GM23248 (cell line): ENCODE measurements around the gene ACD. TPM values are rescaled to one million over a fixed set of nuclear protein-coding genes. Genes with fewer than 3 reads are reported as not detected.

ENCODE experiments used
- DNase-seq: peaks from one replicate; pipeline ENCODE4 v3.0.0-alpha.2; 2015
- H2AFZ ChIP-seq: fragments of 200-600 bp; sonication (generic); 2 replicates; pipeline ENCODE4 v1.6.1; 2016; ENCODE audit warnings: antibody characterized with exemption
- H3F3A ChIP-seq: fragments of 200-600 bp; sonication (generic); 2 replicates; pipeline ENCODE4 v1.6.1; 2016; ENCODE audit warnings: mild to moderate bottlenecking, antibody characterized with exemption, mixed run types; ENCODE audit not compliant: insufficient read depth
- H3K27ac ChIP-seq: fragments of 200-600 bp; sonication (generic); 2 replicates; pipeline ENCODE4 v1.5.1; 2016; ENCODE audit warnings: mild to moderate bottlenecking
- H3K27me3 ChIP-seq: fragments of 200-600 bp; sonication (generic); replicated peaks from 2 replicates; pipeline ENCODE4 v1.6.1; 2016; ENCODE audit warnings: mild to moderate bottlenecking; ENCODE audit not compliant: insufficient read depth
- H3K36me3 ChIP-seq: fragments of 200-600 bp; sonication (generic); 2 replicates; pipeline ENCODE4 v1.6.1; 2016; ENCODE audit warnings: low read depth, mild to moderate bottlenecking
- H3K4me1 ChIP-seq: fragments of 200-600 bp; sonication (generic); 2 replicates; pipeline ENCODE4 v1.6.1; 2016; ENCODE audit warnings: mild to moderate bottlenecking; ENCODE audit not compliant: insufficient read depth
- H3K4me2 ChIP-seq: fragments of 200-600 bp; sonication (generic); one replicate; pipeline ENCODE4 v1.6.1; 2016; ENCODE audit warnings: mild to moderate bottlenecking; ENCODE audit not compliant: unreplicated experiment
- H3K4me3 ChIP-seq: fragments of 200-600 bp; sonication (generic); 2 replicates; pipeline ENCODE4 v1.5.1; 2016; ENCODE audit warnings: mild to moderate bottlenecking
- H3K79me2 ChIP-seq: fragments of 200-600 bp; sonication (generic); 2 replicates; pipeline ENCODE4 v1.6.1; 2016; ENCODE audit warnings: mild to moderate bottlenecking; ENCODE audit not compliant: insufficient read depth
- H3K9ac ChIP-seq: fragments of 200-600 bp; sonication (generic); 2 replicates; pipeline ENCODE4 v1.6.1; 2016; ENCODE audit warnings: mild to moderate bottlenecking
- H3K9me2 ChIP-seq: fragments of 200-600 bp; sonication (generic); 2 replicates; pipeline ENCODE4 v1.6.1; 2016; ENCODE audit warnings: mixed run types, mild to moderate bottlenecking, moderate library complexity; ENCODE audit not compliant: insufficient read depth
- H3K9me3 ChIP-seq: fragments of 200-600 bp; sonication (generic); one replicate; pipeline ENCODE4 v1.6.1; 2017; ENCODE audit warnings: low read depth
- H4K20me1 ChIP-seq: fragments of 200-600 bp; sonication (generic); 2 replicates; pipeline ENCODE4 v1.6.0; 2016; ENCODE audit not compliant: insufficient read depth
- EZH2 ChIP-seq: fragments of 200-600 bp; sonication (generic); IDR thresholded peaks from 2 replicates; pipeline ENCODE4 v1.6.1; 2018; ENCODE audit warnings: antibody characterized with exemption, mild to moderate bottlenecking; ENCODE audit not compliant: insufficient read depth, poor library complexity, severe bottlenecking
- EZH2phosphoT487 ChIP-seq: fragments of 200-600 bp; sonication (generic); IDR thresholded peaks from 2 replicates; pipeline ENCODE4 v1.6.1; 2018; ENCODE audit warnings: antibody characterized with exemption, moderate library complexity, mild to moderate bottlenecking, low read depth; ENCODE audit not compliant: insufficient read depth
- WGBS, 2 experiments: methylation state at CpG; one replicate each; pipeline ENCODE4 v1.1.6; 2015 to 2017; ENCODE audit warnings: low lambda C conversion rate in 2 of 2, low coverage in 1 of 2; ENCODE audit errors: missing lambda C conversion rate in 2 of 2; 5-methylcytosine and 5-hydroxymethylcytosine counted together
- in situ Hi-C: fragments of 300-500 bp; cut with MboI; formaldehyde crosslinking; loops from 2 replicates; pipeline ENCODE4 v1.15.0; 2020
- polyA plus RNA-seq: library from polyadenylated mRNA; unstranded; fragments of >200 nt; fragmentation: Nextera tagmentation; extraction: Ambion mirVana; gene quantifications from 2 replicates; pipeline ENCODE4 v1.2.1, GENCODE V29; 2016
- total RNA-seq: library from RNA; depleted of rRNA; stranded (reverse); fragments of >200 nt; shearing (Covaris generic); gene quantifications from 2 replicates; pipeline ENCODE4 v1.2.3, GENCODE V29; 2014

Gene ACD
- total and polyA plus RNA-seq, 2 experiments from 2014 or later: 24.0 to 25.8 TPM

GRCh38 chr16:67707210-67707609, 47.1 kb upstream of the ACD start:
- Histone ChIP-seq H4K20me1 (no peaks in the 10 kb centered on the region), H3K9ac (no peak overlapping the region), H3F3A (peaks cover 20% of the 10 kb centered on the region), H3K4me1 (peaks cover 13% of the 10 kb centered on the region), H3K4me3 (no peak overlapping the region), H3K4me2 (no peak overlapping the region), H3K36me3 (no peaks in the 10 kb centered on the region), H3K9me3 (no peaks in the 10 kb centered on the region), H3K79me2 (peaks cover 85% of the 10 kb centered on the region), H3K9me2 (no peaks in the 10 kb centered on the region), H2AFZ (no peak overlapping the region), H3K27me3 (no peaks in the 10 kb centered on the region), H3K27ac (no peak overlapping the region)
- TF ChIP-seq EZH2phosphoT487 (no peak), EZH2 (no peak)
- in situ Hi-C loops: no loop called here
- WGBS, 2 experiments: 92 to 95% methylated on average over 4 of the region's 4 CpGs
- no peak for DNase-seq

- H3K4me3 ChIP-seq: no peak overlapping the region
- H3K9me3 ChIP-seq: no peaks in the 10 kb centered on the region
- H3K36me3 ChIP-seq: no peaks in the 10 kb centered on the region
- H3K27me3 ChIP-seq: no peaks in the 10 kb centered on the region
- H2AFZ ChIP-seq: no peak overlapping the region
- peaks cover 13% of the 10 kb centered on the region for H3F3A ChIP-seq
- no peaks in the 10 kb centered on the region for H4K20me1 ChIP-seq
- no peak overlapping the region for H3K9ac ChIP-seq
- DNase-seq: no peak
- H3K4me1 ChIP-seq: peaks cover 11% of the 10 kb centered on the region
- TF ChIP-seq EZH2phosphoT487: no peak
- no peak for TF ChIP-seq EZH2
- H3K4me2 ChIP-seq: no peak overlapping the region
- 96 to 97% methylated on average over 5 of the region's 5 CpGs for WGBS, 2 experiments
- no peaks in the 10 kb centered on the region for H3K9me2 ChIP-seq
- H3K27ac ChIP-seq: no peak overlapping the region
- in situ Hi-C loops: no loop called here
- H3K79me2 ChIP-seq: peaks cover 87% of the 10 kb centered on the region
Measured at GRCh38 chr16:67704110-67704509, 44.0 kb upstream of the ACD start.

GRCh38 chr16:67703626-67704025, 43.6 kb upstream of the ACD start:
- WGBS, 2 experiments: 97 to 100% methylated on average over 2 of the region's 2 CpGs
- Histone ChIP-seq H3K79me2 (peaks cover 87% of the 10 kb centered on the region), H3K9me2 (no peaks in the 10 kb centered on the region), H3K9me3 (no peaks in the 10 kb centered on the region), H3K4me3 (no peak overlapping the region), H3K27ac (no peak overlapping the region), H3K27me3 (no peaks in the 10 kb centered on the region), H3K4me2 (no peak overlapping the region), H2AFZ (no peak overlapping the region), H3K36me3 (no peaks in the 10 kb centered on the region), H4K20me1 (no peaks in the 10 kb centered on the region), H3F3A (peaks cover 8% of the 10 kb centered on the region), H3K9ac (no peak overlapping the region), H3K4me1 (peaks cover 6% of the 10 kb centered on the region)
- in situ Hi-C loops: no loop called here
- TF ChIP-seq EZH2phosphoT487 (no peak), EZH2 (no peak)
- DNase-seq: no peak

GRCh38 chr16:67702130-67702529, 42.1 kb upstream of the ACD start:
- Histone ChIP-seq H3F3A (no peaks in the 10 kb centered on the region), H2AFZ (no peak overlapping the region), H3K79me2 (peaks cover 87% of the 10 kb centered on the region), H3K4me3 (no peak overlapping the region), H3K9me3 (no peaks in the 10 kb centered on the region), H3K27ac (no peak overlapping the region), H3K4me1 (no peaks in the 10 kb centered on the region), H3K9ac (no peak overlapping the region), H3K27me3 (no peaks in the 10 kb centered on the region), H3K36me3 (no peaks in the 10 kb centered on the region), H4K20me1 (no peaks in the 10 kb centered on the region), H3K9me2 (no peaks in the 10 kb centered on the region), H3K4me2 (no peak overlapping the region)
- in situ Hi-C loops: no loop called here
- TF ChIP-seq EZH2 (no peak), EZH2phosphoT487 (no peak)
- no peak for DNase-seq
- WGBS, 2 experiments: 91 to 94% methylated on average over 4 of the region's 4 CpGs

GRCh38 chr16:67701420-67701819, 41.4 kb upstream of the ACD start:
- Histone ChIP-seq H3K9me3 (no peaks in the 10 kb centered on the region), H3K27ac (no peak overlapping the region), H3K27me3 (no peaks in the 10 kb centered on the region), H3K4me2 (no peak overlapping the region), H3K4me3 (no peak overlapping the region), H3K9ac (no peak overlapping the region), H2AFZ (no peak overlapping the region), H3K4me1 (no peaks in the 10 kb centered on the region), H3K79me2 (peaks cover 87% of the 10 kb centered on the region), H4K20me1 (no peaks in the 10 kb centered on the region), H3K9me2 (no peaks in the 10 kb centered on the region), H3F3A (no peaks in the 10 kb centered on the region), H3K36me3 (no peaks in the 10 kb centered on the region)
- WGBS, 2 experiments: 95 to 96% methylated on average over 1 of the region's 1 CpG
- no peak for DNase-seq
- TF ChIP-seq EZH2phosphoT487 (no peak), EZH2 (no peak)
- in situ Hi-C loops: no loop called here
